ENCODE measurements around the gene TWF2. TPM values are rescaled to one million over a fixed set of nuclear protein-coding genes. Genes with fewer than 3 reads are reported as not detected.

Gene TWF2
- total and polyA plus RNA-seq, 5 experiments from 2014 or later: 77.2 to 171 (median 112) TPM

DNA sequence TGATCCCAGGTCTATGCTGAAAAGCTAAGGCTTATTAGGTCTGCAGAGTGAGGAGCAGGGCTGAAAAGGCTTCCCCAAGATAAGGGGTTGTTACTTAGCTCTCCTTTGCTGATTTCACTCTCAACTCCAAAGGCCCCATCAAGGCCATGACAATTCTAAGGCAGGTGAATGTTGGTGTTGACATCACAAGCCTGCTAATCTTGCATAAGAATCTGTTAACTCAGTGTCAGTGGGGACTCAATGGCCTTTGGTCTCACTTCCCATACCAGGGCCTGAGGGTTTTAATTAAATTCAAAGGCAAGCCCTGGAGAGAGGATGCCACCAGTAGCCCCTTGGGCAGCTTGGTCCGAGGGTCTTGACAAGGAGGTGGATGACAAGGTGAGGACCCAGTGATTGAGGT, 50.4 kb downstream of the TWF2 start:
- POLR2A ChIA-PET: interaction anchor here (0.5 to 0.9 kb wide), 2 partner anchors 64 to 133 kb away, joined by 3 to 4 read pairs; partner anchors contain the start of gene DUSP7
- H3K27ac Mint-ChIP-seq: no peak overlapping the region
- no peaks in the 10 kb centered on the region for H3K36me3 Mint-ChIP-seq
- ATAC-seq: no peak
- no peak overlapping the region for H3K4me3 Mint-ChIP-seq
- DNase-seq: no peak
- H3K4me1 Mint-ChIP-seq: peaks cover 0 to 9% (median under 1%) of the 10 kb centered on the region in 4 donors
- H3K27me3 Mint-ChIP-seq: no peaks in the 10 kb centered on the region
- no peaks in the 10 kb centered on the region for H3K9me3 Mint-ChIP-seq

DNA sequence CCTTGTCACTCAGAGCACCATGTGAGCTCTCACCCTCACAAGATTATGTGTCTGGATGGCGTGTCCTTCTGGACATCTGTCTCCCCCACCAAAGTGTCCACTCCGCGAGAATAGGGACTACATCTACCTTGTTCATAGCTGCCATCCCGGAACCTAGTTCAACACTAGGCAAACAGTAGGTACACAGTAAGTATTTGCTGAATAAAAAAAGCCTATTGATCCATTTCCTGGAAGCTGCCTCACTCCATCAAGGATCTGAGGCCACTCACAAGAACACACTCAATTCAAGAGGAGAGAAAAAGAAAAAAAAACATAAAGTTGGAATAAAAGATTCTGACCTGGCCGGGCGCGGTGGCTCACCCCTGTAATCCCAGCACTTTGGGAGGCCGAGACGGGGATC, 52.2 kb downstream of the TWF2 start:
- no peak for DNase-seq

DNA sequence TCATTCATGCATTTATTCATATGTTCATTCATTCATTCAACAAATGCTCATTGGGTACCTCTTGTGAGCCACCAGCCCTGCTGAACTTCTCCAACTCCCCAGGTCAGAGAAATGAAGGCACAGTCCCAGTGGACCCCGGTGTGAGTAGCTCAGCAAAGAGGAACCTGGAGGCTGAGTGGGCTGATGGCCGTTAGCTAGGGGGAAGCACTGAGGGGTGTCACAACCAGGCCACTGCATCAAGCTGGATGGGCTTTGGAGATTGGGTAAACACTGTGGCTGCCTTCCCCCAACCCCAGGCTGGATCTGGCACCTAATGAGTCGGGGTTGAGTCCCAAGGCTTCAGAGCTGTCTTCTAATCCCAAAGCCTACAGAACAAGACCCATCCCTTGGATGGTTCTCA, 53.1 kb downstream of the TWF2 start:
- Mint-ChIP-seq H3K36me3 (no peaks in the 10 kb centered on the region), H3K4me1 (peaks cover 0 to 18% (median under 1%) of the 10 kb centered on the region in 4 donors), H3K4me3 (no peak overlapping the region), H3K27ac (no peak overlapping the region), H3K9me3 (no peaks in the 10 kb centered on the region), H3K27me3 (no peaks in the 10 kb centered on the region)
- ATAC-seq (no peak), DNase-seq (no peak)
- POLR2A ChIA-PET: no interaction called here

More for the DNA sequence above, 52.2 kb downstream of the TWF2 start:
- H3K27ac Mint-ChIP-seq: no peak overlapping the region
- no peak overlapping the region for H3K4me3 Mint-ChIP-seq
- ATAC-seq: no peak
- POLR2A ChIA-PET: no interaction called here
- no peaks in the 10 kb centered on the region for H3K36me3 Mint-ChIP-seq
- H3K4me1 Mint-ChIP-seq: peaks cover 0 to 18% (median under 1%) of the 10 kb centered on the region in 4 donors
- no peaks in the 10 kb centered on the region for H3K9me3 Mint-ChIP-seq
- no peaks in the 10 kb centered on the region for H3K27me3 Mint-ChIP-seq

DNA sequence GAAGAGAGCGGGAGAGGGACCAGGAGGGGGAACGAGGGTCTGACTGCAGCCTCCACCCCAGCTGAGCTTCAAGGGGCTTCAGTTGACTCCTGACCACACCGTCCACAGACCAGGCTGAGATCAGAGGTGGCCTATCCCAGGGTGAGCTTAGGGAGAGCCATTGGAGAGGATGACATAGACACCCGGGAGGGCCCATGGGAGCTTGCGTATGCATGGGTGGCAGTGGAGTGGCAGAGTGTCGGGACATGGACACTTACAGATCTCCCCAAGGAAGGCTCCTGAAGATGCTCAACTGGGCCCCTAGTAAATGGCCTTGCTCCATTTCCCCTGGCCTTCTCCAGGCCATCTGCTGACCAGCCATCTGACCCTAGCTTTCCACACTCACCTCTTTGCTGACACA, 53.6 kb downstream of the TWF2 start:
- H3K27ac Mint-ChIP-seq: peak overlapping the region in 2 of 10 donors; percentile 40 to 62

DNA sequence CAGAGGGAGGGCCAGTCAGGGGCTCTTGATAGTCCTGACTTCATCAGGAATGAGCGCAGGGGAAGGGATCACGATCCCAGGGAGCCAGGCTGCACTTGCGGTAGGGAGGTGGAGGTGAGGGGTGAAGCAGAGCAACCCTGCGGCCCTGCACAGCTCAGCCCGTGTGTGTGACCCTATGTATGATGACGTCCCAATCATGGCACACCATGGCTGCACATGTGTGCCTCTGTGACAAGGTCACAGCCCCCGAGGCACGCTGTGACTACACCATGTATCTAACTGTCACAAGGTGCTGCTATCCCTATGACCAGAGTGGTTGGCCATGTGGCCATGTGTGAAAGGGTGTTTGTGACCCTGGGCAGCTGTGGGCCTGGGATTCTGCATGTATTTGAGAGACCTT, 54.3 kb downstream of the TWF2 start:
- H3K4me3 Mint-ChIP-seq: no peak overlapping the region
- POLR2A ChIA-PET: no interaction called here
- no peaks in the 10 kb centered on the region for H3K36me3 Mint-ChIP-seq
- DNase-seq (no peak), ATAC-seq (no peak)
- H3K27ac Mint-ChIP-seq: no peak overlapping the region
- H3K4me1 Mint-ChIP-seq: peaks cover 0 to 18% (median under 1%) of the 10 kb centered on the region in 4 donors
- no peaks in the 10 kb centered on the region for H3K9me3 Mint-ChIP-seq
- H3K27me3 Mint-ChIP-seq: no peaks in the 10 kb centered on the region

More for the DNA sequence above, 53.6 kb downstream of the TWF2 start:
- no peak for DNase-seq
- no peaks in the 10 kb centered on the region for H3K36me3 Mint-ChIP-seq
- POLR2A ChIA-PET: no interaction called here
- peaks cover 0 to 20% (median under 1%) of the 10 kb centered on the region in 4 donors for H3K4me1 Mint-ChIP-seq
- no peak overlapping the region for H3K4me3 Mint-ChIP-seq
- H3K27me3 Mint-ChIP-seq: no peaks in the 10 kb centered on the region
- H3K9me3 Mint-ChIP-seq: no peaks in the 10 kb centered on the region
- ATAC-seq: no peak

DNA sequence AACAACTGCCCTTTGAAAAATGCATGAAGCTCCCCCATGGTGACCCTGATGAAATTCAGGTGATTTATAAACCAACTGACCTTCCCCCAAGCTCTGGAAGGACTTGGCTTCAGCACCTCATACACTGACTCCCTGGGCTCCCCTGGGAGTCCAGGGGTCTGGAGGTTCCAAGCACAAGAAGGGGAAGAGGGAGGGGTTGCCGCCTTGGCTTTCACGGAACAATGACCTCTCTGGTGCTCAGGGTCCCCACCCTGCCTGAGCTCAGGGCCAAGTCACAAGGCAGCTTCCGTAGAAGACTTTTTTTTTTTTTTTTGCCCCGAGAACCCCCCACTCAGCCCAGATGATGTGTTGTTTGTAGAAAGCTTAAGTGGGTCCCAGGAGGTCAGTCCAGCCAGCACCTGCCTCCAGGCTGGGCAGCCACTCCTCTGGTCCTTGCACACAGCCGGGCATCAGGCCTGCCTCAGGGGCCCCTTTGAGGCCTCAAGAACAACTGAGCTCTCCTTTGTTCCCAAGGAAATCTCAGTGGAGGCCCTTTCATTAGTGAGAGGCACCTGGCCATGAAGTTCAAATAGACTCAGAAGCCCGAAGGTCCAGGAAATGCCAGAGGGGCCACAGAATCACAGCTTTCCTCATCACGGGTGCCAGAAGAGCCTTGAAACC, 55.0 kb downstream of the TWF2 start:
- H3K4me3 Mint-ChIP-seq: no peak overlapping the region
- peaks cover 0 to 15% (median under 1%) of the 10 kb centered on the region in 4 donors for H3K4me1 Mint-ChIP-seq
- POLR2A ChIA-PET: interaction anchor here (0.5 to 0.7 kb wide), 2 partner anchors 109 to 292 kb away, joined by 3 to 7 read pairs; no protein-coding TSS in a partner anchor
- DNase-seq: no peak
- ATAC-seq: no peak
- H3K9me3 Mint-ChIP-seq: no peaks in the 10 kb centered on the region
- no peaks in the 10 kb centered on the region for H3K36me3 Mint-ChIP-seq
- no peaks in the 10 kb centered on the region for H3K27me3 Mint-ChIP-seq
- peak overlapping the region in 1 of 10 donors; percentile 4 for H3K27ac Mint-ChIP-seq

DNA sequence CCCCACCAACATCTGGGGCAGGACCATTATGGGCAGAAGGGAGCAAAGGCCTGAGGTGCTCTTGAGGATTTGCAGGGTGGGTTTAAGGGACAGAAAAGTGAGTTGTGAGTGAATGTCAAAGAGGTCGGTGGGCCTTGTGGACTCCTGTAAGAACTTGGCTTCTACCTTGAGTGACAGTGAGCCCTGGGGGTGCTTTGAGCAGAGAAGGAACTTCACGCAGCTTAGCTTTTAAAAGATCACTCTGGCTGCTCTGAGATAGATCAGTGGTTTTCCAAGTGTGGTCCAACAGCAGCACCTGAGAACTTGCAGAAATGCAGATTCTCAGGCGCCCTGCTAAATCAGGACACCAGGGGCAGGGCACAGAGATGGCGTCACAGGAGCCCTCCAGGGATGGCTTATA, 56.3 kb downstream of the TWF2 start:
- no peak overlapping the region for H3K4me3 Mint-ChIP-seq
- H3K27ac Mint-ChIP-seq: peak overlapping the region in 1 of 10 donors; percentile 21
- POLR2A ChIA-PET: no interaction called here

DNA sequence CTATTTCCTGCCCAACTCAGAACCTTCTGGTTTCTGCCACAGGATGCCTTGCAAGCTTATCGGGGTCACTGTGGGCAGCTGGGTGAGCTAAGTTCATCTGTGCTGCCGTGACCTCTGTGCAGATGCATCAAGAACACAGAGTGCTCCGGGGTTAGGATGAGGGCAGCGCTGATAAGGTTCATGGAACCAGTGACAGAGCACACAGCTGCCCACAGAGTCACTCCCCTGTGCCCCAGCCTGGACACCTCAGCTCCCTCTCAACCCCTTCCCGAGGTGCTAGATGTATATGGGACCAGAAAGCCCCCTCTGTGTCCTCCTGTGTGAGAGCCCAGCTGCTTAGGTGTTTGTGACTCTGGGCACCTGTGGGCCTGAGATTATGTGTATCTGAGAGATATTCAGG, 56.8 kb downstream of the TWF2 start:
- POLR2A ChIA-PET: interaction anchor here (0.6 kb wide), 1 partner anchor 13 kb away, joined by 4 read pairs; no protein-coding TSS in a partner anchor
- DNase-seq: no peak
- Mint-ChIP-seq H3K4me3 (no peak overlapping the region), H3K27me3 (no peaks in the 10 kb centered on the region), H3K4me1 (peaks cover 0 to 12% (median under 1%) of the 10 kb centered on the region in 4 donors), H3K36me3 (no peaks in the 10 kb centered on the region), H3K9me3 (no peaks in the 10 kb centered on the region), H3K27ac (peak overlapping the region in 1 of 10 donors; percentile 21)
- no peak for ATAC-seq

More for the DNA sequence above, 56.3 kb downstream of the TWF2 start:
- no peak for DNase-seq
- peaks cover 0 to 12% (median under 1%) of the 10 kb centered on the region in 4 donors for H3K4me1 Mint-ChIP-seq
- H3K9me3 Mint-ChIP-seq: no peaks in the 10 kb centered on the region
- H3K27me3 Mint-ChIP-seq: no peaks in the 10 kb centered on the region
- ATAC-seq: no peak
- no peaks in the 10 kb centered on the region for H3K36me3 Mint-ChIP-seq

DNA sequence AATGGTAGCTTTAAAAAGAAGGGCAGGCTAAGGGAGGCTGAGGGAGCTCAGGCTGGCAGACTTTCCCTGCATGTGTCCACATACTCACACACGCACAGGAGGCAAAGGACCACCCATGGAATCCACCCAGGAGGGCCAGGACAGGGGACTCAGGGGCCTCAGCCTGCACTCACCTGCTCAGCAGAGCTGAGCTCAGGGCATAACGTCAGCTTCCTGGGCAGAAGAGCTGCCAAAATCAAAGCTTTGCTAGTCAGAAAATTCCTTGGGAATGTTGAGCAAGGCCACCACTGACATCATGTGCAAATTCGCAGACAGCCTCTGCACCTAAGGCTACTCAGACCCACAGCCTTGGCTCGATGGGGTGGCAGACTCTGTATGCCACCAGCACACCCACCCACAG, 57.4 kb downstream of the TWF2 start:
- peaks cover 0 to 12% (median under 1%) of the 10 kb centered on the region in 4 donors for H3K4me1 Mint-ChIP-seq
- POLR2A ChIA-PET: interaction anchor here (0.6 kb wide), 1 partner anchor 129 kb away, joined by 3 read pairs; no protein-coding TSS in a partner anchor
- no peak overlapping the region for H3K4me3 Mint-ChIP-seq
- no peaks in the 10 kb centered on the region for H3K36me3 Mint-ChIP-seq
- DNase-seq (no peak), ATAC-seq (no peak)
- no peak overlapping the region for H3K27ac Mint-ChIP-seq
- H3K9me3 Mint-ChIP-seq: no peaks in the 10 kb centered on the region
- H3K27me3 Mint-ChIP-seq: no peaks in the 10 kb centered on the region

Small RNA genes lying within 50 kb of the gene (microRNA-seq; reads per million reads assigned to microRNA genes)
- 492,098 reads per million, percentile 100 among the genes with 10 or more reads in this experiment for gene MIRLET7G (ENCODE audit: borderline microRNAs expressed)

Other genes starting within 250 kb of the TWF2 start
- 1,000 to 10,000 TPM; 1,232 to 1,277 TPM for gene RPL29, start 243.3 kb downstream of the TWF2 start, total RNA-seq
- 1,000 to 10,000 TPM; 1,632 to 1,741 (median 1,693) TPM for gene RPL29, start 243.3 kb downstream of the TWF2 start, polyA plus RNA-seq
- gene DUSP7, start 182.6 kb downstream of the TWF2 start, total RNA-seq: 10 to 100 TPM; 28.6 to 29.0 TPM
- gene DUSP7, start 182.6 kb downstream of the TWF2 start, polyA plus RNA-seq: 1 to 10 TPM; 1.8 to 4.6 (median 2.2) TPM
- gene POC1A, start 84.7 kb downstream of the TWF2 start, total RNA-seq: 1 to 10 TPM; 1.2 to 1.9 TPM
- gene POC1A, start 84.7 kb downstream of the TWF2 start, polyA plus RNA-seq: 1 to 10 TPM in 1 of 3 donors, under 1 TPM in 2; 0.28 to 1.1 (median 0.66) TPM
- 10 to 100 TPM; 16.2 to 18.8 TPM for gene ALAS1, start 41.0 kb downstream of the TWF2 start, total RNA-seq
- 10 to 100 TPM; 14.7 to 28.9 (median 18.5) TPM for gene ALAS1, start 41.0 kb downstream of the TWF2 start, polyA plus RNA-seq
- gene TLR9, start 13.5 kb downstream of the TWF2 start, total RNA-seq: 1 to 10 TPM; 2.4 to 2.8 TPM
- not detected for gene TLR9, start 13.5 kb downstream of the TWF2 start, polyA plus RNA-seq
- gene PPM1M, start 6.6 kb upstream of the TWF2 start, total RNA-seq: 100 to 1,000 TPM; 108 to 114 TPM
- gene PPM1M, start 6.6 kb upstream of the TWF2 start, polyA plus RNA-seq: 100 to 1,000 TPM in 2 of 3 donors, 10 to 100 TPM in 1; 68.0 to 172 (median 106) TPM
- gene WDR82, start 39.5 kb upstream of the TWF2 start, total RNA-seq: 100 to 1,000 TPM; 190 to 191 TPM
- gene WDR82, start 39.5 kb upstream of the TWF2 start, polyA plus RNA-seq: 100 to 1,000 TPM; 136 to 172 (median 146) TPM
- gene GLYCTK, start 48.7 kb upstream of the TWF2 start, total RNA-seq: 10 to 100 TPM; 39.9 to 41.5 TPM
- gene GLYCTK, start 48.7 kb upstream of the TWF2 start, polyA plus RNA-seq: 10 to 100 TPM in 1 of 3 donors, 1 to 10 TPM in 2; 6.4 to 10.4 (median 7.6) TPM
- 10 to 100 TPM; 39.4 to 41.4 TPM for gene DNAH1, start 77.2 kb upstream of the TWF2 start, total RNA-seq
- gene DNAH1, start 77.2 kb upstream of the TWF2 start, polyA plus RNA-seq: 1 to 10 TPM in 2 of 3 donors, under 1 TPM in 1; 0.21 to 1.3 (median 1.1) TPM
- gene BAP1, start 170.8 kb upstream of the TWF2 start, total RNA-seq: 100 to 1,000 TPM; 105 to 106 TPM
- 10 to 100 TPM; 15.8 to 22.6 (median 16.9) TPM for gene BAP1, start 170.8 kb upstream of the TWF2 start, polyA plus RNA-seq
- 10 to 100 TPM; 14.2 to 18.1 TPM for gene PHF7, start 171.5 kb upstream of the TWF2 start, total RNA-seq
- gene PHF7, start 171.5 kb upstream of the TWF2 start, polyA plus RNA-seq: 1 to 10 TPM; 7.1 to 9.5 (median 7.7) TPM
- not detected for gene SEMA3G, start 205.9 kb upstream of the TWF2 start, total RNA-seq
- gene SEMA3G, start 205.9 kb upstream of the TWF2 start, polyA plus RNA-seq: not detected
- 1 to 10 TPM; 7.1 to 7.8 TPM for gene TNNC1, start 214.9 kb upstream of the TWF2 start, total RNA-seq
- 1 to 10 TPM in 1 of 3 donors, under 1 TPM in 2; 0.60 to 1.4 (median 0.90) TPM for gene TNNC1, start 214.9 kb upstream of the TWF2 start, polyA plus RNA-seq
- gene NISCH, start 216.4 kb upstream of the TWF2 start, total RNA-seq: 100 to 1,000 TPM; 180 to 191 TPM
- 10 to 100 TPM; 17.8 to 30.1 (median 20.4) TPM for gene NISCH, start 216.4 kb upstream of the TWF2 start, polyA plus RNA-seq

Measured in naive thymus-derived CD8-positive, alpha-beta T cell (primary cell).